Erythroblast (primary cell): ENCODE measurements around the gene PNPLA4.

Experiments
- GATA1 ChIP-seq: IDR thresholded peaks from 2 replicates; pipeline ENCODE4 v1.6.1; 2011; ENCODE audit warnings: low read depth, mild to moderate bottlenecking, control low read depth, low read length, moderate library complexity
- POLR2A ChIP-seq: IDR thresholded peaks from 2 replicates; pipeline ENCODE4 v1.6.1; 2011; ENCODE audit warnings: mild to moderate bottlenecking, low read length

GRCh38 chrX:7934026-7934425 is 6.8 kb upstream of the PNPLA4 start:
- no peak for TF ChIP-seq POLR2A
- TF ChIP-seq GATA1, result no peak
